ENCODE results near the gene MDN1.
"Not testable (repeated sequence)": the region's sequence is repeated elsewhere in the genome, so short reads cannot be mapped to it uniquely, and the experiment has no call there.

Gene MDN1

DNA sequence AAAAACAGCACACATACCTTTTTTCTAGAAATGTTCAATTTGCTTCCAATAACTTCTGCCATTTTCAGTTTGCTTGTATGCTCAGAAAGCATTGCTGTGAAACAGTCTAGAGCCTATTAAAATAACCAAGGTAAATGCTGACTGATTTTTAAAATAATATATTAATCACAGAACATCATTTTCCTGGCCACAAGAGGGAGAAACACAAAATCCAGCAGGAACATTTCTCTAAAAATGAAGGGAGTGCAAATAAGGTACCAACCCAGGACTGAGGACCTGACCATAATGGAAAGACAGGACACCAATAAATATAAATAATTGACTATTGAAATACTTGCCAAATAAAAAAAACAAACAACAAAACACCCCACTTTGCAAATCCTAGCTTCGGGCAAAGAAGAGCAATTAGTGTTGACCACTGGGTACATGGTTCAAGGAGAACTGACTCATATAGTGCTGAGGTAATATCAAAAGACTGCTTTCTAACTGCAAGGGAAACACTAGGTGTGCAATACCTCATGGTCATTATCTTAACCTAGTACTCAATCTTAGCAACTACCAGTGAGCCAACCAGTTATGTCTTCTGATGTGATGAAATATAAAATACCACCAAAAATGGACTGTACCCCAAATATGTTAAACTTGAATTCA, 42.9 kb downstream of the MDN1 start:
- DNase-seq (ENCODE audit: low read depth in 3 of 3): no peak

DNA sequence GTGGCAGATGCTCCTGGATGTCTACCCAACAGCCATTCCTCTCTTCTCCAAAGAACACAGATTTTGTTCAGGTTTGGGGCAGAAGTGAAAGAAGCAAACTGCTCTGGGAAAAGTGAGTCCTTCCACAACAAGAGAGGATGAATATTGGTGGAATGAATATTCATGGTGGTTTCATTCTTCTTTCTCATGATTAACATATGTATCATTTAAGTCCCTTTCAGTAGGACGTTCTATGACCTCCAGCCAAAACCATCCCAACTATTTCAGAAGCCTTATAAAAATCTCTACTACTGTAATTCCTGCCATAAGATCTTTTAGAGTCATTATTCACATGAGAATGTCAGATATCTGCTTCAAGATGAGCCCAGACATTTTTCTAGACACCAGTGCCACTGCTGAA, 44.4 kb downstream of the MDN1 start:
- no peak for DNase-seq (ENCODE audit: low read depth in 3 of 3)

DNA sequence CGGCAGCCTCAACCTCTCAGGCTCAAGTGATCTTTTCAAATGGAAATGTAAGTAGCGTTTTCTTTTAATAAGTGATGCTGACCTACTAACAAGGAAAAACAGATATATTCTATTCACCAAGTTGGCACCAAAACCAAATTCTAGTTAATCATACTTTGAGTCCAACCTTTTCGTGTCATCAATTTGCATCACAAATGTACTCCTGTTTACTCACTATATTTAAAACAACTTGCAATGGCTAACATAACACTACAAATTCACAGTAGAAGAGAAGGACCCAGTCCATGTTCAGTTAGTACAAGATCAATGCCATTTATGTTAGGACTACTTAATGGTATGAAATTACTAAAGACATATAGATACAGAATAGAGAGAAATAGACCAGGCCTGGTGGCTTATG, 50.0 kb downstream of the MDN1 start:
- no peak for DNase-seq (ENCODE audit: low read depth in 3 of 3)

DNA sequence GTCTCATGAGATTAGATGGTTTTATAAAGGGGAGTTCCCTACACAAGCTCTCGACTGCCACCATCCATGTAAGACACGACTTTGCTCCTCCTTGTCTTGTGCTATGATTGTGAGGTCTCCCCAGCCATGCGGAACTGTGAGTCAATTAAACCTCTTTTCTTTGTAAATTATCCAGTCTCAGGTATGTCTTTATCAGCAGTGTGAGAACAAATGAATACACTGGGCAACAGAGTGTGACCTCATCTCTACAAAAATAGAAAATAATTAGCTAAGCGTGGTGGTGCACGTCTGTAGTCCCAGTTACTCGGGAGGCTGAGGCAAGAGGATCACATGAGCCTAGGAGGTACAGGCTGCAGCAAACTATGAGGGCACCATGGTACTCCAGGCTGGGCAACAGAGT, 51.3 kb downstream of the MDN1 start:
- DNase-seq (ENCODE audit: low read depth in 3 of 3): no peak

DNA sequence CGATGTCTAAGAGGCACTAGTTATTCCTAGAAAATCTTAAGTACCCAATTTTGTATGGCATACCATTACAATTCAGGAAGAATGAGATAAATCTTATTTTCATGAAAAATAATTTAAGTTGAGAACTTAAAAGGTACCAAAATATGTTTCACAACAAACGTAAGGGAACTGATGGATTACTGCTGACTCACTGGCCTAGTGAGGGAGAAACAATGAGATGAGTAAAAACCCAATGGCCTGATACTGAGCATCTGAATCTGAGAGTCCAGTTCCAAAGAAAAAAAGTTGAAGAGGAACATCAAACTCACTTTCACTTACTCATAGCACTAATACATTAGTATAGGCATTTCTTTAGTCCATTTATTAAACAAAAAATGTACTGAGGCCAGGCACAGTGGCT, 56.0 kb downstream of the MDN1 start:
- DNase-seq (ENCODE audit: low read depth in 3 of 3): no peak

DNA sequence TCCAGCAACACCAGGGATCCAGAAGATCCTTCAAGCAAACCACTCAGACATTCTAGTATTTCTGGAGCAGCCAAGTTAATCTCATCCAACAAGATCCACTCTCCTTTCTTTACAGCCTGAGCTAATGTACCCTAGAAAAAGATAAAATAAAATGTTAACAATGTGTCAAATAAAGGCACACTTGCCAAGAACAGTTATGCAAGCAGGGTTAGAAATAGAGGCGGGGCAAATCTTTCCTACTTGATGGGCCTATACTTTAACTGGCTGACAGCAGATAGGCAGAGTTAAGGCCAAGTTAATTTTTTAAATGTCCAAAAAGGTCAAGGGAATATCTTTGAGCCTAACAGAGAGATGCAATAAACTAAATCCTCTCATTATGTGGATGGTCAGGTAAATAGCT, 60.8 kb downstream of the MDN1 start:
- no peak for DNase-seq (ENCODE audit: low read depth in 3 of 3)

DNA sequence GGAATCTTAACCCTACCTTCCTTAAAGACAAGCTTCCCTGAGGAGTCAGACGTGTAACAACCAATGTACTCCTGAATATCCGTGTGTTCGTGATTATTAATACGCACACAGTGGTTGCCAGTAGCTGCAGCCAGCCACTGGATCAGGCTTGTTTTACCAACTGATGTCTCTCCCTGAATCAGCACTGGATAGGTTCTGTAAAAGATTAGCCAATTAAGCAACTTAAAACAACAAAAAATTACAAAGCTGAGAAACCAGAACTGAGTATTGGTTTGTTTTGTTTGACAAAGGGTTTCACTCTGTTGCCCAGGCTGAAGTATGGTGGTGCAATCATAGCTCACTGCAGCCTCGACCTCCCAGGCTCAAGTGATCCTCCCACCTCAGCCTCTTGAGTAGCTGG, 69.3 kb downstream of the MDN1 start:
- DNase-seq (ENCODE audit: low read depth in 3 of 3): no peak

DNA sequence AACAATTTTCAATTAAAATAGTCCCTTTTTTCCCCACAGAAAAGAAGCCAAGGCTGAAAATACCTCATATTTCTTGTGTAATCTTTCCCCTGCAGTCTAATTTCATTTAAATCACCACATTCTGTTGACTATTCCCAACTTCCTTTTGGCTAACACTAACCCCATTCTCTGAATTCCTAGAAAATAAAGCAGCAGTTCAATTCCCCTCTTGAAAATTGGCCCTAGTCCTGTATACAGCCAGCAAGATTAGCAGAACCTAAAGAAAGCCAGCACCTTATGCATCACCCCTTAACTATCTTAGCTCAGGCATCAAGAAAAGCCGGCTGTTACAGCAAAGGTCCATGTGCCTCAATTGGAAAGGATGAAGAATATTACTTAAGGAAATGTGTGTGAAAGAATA, 69.7 kb downstream of the MDN1 start:
- DNase-seq (ENCODE audit: low read depth in 3 of 3): no peak

DNA sequence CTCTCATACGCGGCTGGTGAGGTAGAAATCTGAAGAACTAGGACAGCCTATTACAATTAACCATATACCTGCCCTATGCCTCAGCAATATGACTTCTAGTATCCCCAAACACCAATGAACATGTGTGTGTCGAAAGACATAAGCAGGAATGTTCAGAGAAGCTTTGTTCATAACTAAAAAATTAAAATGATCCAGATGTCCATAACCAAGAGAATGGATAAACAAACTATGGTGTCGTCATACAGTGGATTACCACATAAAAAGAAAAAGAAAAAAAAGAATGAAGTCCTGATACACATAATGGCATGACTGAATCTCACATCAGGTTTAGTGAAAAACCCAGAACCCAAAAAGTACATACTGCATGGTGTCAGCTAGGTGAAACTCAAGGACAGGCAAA, 73.9 kb downstream of the MDN1 start:
- DNase-seq (ENCODE audit: low read depth in 3 of 3): no peak

DNA sequence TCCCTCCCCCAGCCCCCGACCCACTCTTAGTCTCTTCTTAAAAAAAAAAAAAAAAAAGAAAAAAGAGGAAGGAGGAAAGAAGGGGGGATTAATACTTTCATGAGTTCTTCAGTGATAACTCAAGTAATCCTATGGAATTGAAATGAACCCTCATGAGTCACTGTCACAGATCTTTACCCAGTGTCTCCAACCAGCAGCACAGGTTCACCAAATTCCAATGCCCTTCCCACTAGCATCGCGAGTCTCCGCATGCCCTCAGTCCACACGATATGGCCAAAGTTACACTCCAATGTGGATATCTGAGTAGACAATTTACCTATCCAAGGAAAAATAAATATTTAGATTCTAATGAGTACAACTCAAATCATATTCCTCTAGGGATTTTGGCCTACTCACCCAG, 74.5 kb downstream of the MDN1 start:
- DNase-seq (ENCODE audit: low read depth in 3 of 3): no peak

DNA sequence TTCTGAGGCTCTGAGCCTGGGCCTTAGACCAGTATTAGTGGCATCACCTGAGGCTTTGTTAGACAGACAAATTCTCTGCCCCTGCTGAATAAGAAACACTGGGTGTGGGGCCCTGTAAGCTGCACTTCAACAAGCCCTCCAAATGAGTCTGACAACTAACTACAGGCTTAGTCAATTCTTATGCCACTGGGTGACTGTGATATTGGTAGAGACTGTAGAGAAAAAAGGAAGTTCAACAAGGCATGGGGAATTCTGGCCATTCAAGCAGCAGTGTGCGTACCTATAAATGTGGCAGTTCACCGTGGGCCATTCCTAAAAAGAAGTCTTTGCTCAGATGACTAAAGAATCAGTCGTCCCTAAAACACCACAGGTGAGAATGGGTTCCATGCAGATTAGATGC, 82.7 kb downstream of the MDN1 start:
- DNase-seq (ENCODE audit: low read depth in 3 of 3): no peak

DNA sequence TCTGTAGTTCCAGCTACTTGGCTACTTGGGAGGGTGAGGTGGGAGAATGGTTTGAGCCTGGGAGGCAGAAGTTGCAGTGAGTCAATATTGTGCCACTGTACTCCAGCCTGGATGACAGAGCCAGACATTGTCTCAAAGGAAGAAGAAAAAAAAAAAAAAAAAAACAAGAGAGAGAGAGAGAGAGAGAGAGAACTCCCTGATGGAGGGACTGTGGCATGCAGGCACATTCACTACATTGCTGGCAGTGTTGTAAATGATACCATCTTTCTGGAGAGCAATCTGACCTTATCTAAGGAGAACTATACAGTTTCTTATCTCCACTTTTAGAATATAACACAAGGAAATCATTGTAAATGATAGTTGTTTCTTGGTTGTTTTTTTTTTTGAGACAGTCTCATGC, 85.1 kb downstream of the MDN1 start:
- DNase-seq (ENCODE audit: low read depth in 3 of 3): no peak

DNA sequence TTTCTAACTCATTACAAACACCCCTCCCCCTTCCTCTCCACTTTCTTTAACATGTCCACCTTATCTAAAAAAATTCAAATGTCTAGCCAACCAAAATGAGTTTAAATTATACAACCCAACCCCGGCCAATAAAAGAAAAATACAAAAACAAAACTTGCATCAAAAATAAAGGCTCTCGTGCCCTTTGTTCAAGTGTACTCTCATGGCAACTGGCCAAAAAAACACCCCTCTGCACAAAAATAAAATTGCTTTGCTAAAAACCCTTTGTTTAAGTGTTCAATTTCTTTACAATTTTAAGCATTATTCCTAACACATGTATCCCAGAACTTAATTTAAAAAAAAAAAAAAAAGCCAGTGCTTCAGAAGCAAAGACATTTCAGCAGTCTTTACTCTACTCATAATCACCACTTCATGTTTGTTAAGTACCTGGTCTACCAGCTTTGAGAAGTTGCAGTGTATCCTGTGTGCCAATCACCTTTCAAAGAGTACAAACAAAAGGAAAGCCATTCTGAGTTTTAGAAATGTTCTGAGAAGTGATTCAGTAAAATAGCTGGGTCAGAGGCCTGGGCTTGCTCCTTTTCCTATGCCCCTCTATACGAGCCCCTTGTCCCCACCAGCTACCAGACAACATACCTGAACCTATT, 87.5 kb downstream of the MDN1 start:
- no peak for DNase-seq (ENCODE audit: low read depth in 3 of 3)

DNA sequence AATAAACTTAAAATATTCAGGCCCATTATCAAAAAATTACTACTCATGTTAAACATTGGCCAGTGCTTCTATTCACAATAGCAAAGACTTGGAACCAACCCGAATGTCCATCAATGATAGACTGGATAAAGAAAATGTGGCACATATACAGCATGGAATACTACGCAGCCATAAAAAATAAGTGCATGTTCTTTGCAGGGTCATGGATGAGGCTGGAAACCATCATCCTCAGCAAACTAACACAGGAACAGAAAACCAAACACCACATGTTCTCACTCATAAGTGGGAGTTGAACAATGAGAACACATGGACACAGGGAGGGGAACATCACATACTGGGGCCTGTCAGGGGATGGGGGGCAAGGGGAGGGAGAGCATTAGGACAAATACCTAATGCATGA, 88.3 kb downstream of the MDN1 start:
- not testable (repeated sequence) for DNase-seq (ENCODE audit: low read depth in 3 of 3)

DNA sequence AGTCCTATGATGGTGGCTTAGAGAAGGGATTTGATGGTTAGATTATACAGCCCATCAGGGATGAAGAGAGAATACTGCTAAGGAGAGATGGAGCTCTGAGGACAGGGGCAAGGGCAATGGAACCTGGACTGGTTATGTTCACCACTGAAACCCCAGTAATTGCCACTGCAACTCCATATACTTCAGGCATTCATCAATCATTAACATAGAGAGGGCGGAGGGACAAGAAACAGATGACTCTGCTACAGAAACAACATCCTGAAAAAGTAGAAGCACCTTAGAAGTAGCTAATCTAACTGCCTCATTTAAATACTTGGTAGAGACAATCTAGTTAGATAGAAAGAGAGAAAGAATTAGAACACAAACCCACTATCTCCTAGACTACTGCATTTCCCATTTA, 89.8 kb downstream of the MDN1 start:
- no peak for DNase-seq (ENCODE audit: low read depth in 3 of 3)

DNA sequence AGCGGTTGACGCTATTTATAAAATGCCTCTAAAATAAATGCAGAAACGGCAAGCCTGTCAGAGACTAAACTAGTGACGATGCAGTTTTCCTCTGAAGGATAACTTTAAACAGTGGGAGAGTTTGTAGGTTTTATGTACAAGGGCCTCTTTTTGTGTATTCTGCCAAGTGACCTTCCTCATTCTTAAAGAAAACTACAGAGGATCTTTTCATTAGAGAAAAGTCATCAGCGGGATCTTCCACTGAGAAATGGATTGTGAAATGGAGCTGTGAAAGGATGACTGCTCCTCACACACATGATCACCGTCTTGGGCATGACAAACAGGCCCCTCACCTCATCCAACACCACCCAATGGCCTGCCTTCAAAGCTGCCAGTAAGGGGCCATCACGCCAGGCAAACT, 92.1 kb downstream of the MDN1 start:
- DNase-seq (ENCODE audit: low read depth in 3 of 3): no peak

DNA sequence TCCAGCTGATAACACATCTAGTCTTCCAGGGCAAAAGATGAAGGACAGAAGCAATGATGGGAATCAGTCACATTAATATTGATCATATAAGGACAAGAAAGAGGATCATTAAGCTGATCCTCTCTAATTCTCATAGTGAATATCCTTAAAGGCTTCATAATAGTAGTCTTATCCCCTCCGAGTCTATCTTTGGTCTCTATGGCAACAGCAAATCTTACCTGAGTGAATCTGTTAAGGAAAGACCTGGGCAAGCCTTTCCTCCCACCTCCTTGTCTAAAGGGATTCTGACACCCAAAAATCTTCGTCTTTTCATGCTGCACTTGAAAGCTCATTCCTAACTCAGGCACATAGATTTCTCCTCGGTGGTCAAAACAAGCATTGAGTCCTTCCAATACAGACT, 94.6 kb downstream of the MDN1 start:
- DNase-seq (ENCODE audit: low read depth in 3 of 3): no peak

DNA sequence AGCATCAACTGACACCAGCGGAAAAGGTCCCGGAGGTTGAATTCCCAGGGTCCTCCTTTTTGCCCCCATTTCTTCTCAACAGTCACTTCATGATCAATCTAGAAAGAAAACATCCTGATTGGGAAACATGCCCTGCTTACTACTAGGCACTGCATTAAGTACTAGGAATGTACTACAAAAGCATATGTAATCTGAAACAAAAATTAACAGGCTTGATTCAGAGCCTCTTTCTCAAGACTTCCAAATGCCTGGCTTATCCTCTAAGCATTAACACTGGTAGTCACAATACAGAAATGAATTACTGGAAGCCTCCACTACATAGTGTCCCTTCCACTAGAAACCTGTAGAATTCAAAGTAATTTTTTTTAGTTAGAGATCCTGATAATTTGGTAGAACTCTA, 96.5 kb downstream of the MDN1 start:
- DNase-seq (ENCODE audit: low read depth in 3 of 3): no peak

DNA sequence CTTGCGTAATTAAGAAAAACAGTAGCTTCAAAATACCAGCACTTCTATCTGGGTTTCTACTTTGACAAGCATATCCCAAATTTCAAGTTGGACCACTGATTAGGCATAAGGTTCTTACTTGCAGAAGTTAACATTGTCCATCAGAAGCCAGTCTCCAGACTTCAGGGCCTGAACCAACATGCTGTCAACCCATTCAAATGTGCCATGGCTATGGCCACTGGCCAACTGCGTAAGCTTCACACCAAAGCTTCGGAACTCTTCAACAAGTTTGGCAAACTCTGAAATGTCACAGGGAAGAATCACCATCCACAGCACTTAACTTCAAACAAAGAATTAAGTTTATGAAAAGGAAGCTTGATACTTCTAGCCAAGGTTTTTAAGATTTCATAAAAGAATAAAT, 103.1 kb downstream of the MDN1 start:
- no peak for DNase-seq (ENCODE audit: low read depth in 3 of 3)

DNA sequence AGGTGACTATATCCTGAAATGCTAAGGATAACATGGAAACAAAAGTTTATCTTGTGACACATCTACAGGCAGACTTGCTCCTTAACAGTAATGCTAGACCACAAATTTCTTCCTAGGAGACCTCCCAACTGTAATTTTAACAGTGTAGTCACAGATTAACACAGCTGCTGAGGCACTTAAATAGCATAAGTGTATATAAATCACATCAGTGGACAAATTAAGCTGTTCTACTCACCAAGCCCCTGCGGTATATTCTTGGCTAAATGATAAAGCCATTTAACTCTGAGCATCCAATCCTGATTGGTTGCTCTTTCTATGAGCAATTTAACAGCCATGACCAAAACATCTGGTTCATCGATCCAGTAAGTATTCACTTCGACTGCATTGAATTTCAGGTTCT, 107.8 kb downstream of the MDN1 start:
- no peak for DNase-seq (ENCODE audit: low read depth in 3 of 3)

DNA sequence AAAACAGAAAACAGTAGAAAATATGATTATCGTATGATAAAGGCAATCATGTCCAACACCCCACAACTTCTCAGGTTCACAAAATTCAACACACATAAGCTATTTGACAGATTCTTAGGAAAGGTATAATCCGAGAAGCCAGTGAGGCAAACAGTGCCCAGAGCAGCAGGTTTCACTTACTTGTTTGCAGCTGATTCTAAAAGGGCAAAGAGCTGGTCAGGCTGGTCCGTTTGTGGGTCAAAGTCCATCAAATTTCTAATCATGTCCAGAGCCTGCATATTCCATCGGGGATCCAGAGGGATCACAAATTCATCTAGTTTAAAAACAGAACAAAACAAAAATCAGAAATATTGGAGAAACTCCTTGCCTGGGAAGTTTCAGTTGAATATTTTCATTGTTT, 111.3 kb downstream of the MDN1 start:
- DNase-seq (ENCODE audit: low read depth in 3 of 3): no peak

DNA sequence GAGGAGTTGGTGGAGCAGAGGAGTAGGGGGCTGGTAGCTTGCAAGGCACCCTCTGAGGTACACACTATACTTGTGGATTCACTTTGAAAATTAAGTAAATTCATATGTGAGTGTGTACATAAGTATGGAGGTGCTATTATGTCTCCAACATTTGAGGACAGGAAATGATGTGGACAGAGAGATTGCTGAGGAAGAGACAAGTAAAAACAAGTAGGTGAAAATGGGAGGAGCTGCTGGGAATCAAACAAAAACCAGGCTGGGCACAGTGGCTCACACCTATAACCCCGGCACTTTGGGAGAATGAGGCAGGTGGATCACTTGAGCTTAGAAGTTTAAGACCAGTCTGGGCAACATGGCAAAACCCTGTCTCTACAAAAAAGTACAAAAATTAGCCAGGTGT, 111.8 kb downstream of the MDN1 start:
- no peak for DNase-seq (ENCODE audit: low read depth in 3 of 3)

DNA sequence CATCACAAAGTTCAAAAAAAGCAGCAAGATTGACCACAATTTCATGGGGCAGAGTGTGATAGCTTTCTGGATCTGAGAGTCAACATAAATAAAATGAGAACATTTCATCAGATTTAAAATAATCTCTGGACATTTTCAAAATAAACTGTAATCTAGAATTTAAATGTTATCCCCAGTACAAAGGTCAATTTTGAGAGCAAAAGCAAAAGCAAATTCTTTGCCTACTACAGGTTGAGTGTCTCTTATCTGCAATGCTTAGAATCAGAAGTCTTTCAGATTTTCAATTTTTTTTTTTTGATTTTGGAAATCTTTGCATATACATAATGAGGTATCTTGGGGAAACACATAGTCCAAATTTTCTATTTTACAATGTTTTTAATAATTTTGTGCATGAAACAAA, 113.5 kb downstream of the MDN1 start:
- no peak for DNase-seq (ENCODE audit: low read depth in 3 of 3)

DNA sequence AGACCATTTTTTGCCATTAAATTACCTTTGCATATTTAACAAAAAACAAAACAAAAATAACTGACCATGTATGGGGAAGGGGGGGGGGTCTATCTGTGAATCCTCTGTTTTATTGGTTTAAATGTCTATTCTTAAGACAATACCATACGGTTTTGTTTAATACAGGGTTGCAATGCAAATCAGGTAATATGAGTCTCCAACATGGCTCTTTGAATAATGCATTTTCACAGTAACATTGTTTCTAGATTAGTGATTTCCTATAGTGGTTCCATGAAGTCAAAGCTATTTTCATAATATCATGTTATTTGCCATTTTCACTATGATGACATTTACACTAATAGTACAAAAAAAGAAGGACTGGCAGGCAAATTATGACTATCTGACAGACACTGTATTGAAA, 116.3 kb downstream of the MDN1 start:
- DNase-seq (ENCODE audit: low read depth in 3 of 3): no peak

Data from stimulated activated CD4-positive, alpha-beta T cell treated with anti-CD3 and anti-CD28 coated beads, TNF-alpha, amount 100 ng/mL, for 4 hours (primary cell).